ENCODE results near the gene ECHS1. TPM values are rescaled to one million over a fixed set of nuclear protein-coding genes. Genes with fewer than 3 reads are reported as not detected.
A peak's percentile ranks its signal among the peaks of the same experiment; 100 is the strongest.

Gene ECHS1
- total and polyA plus RNA-seq, 8 donors = 5.3 to 103 (median 69.2) TPM

- Histone ChIP-seq H3K27ac (no peak overlapping the region), H3K27me3 (peaks cover 0 to 28% (median 0%) of the 10 kb centered on the region in 3 donors), H3K4me3 (peak overlapping the region; percentile 56 to 77 (median 64)), H3K9me3 (no peaks in the 10 kb centered on the region), H3K4me1 (peaks cover 23 to 46% (median 34%) of the 10 kb centered on the region in 4 donors), H3K36me3 (peaks cover 0 to 4% (median 3%) of the 10 kb centered on the region in 4 donors)
- TF ChIP-seq POLR2A (IDR thresholded peaks at IDR 0.05) = no peak
- no peak for TF ChIP-seq POLR2AphosphoS5 (IDR thresholded peaks at IDR 0.05)
- TF ChIP-seq EP300 (IDR thresholded peaks at IDR 0.05) = no peak
- TF ChIP-seq CTCF (IDR thresholded peaks at IDR 0.05) = no peak
- no peak for DNase-seq
- 47 to 57% (median 56%) methylated on average over 18 to 27 of the region's 27 CpGs for WGBS, 5 donors
- intact Hi-C loops (cut with DNase I; ENCODE audit: low total_unique reads) = no loop called here
Observed at GRCh38 chr10:133356549-133357284, 16.4 kb downstream of the ECHS1 start.

GRCh38 chr10:133355991-133356390 is 17.2 kb downstream of the ECHS1 start:
- no peaks in the 10 kb centered on the region for H3K9me3 ChIP-seq
- no peak overlapping the region for H3K4me3 ChIP-seq
- no peak for DNase-seq
- intact Hi-C loops (cut with DNase I; ENCODE audit: low total_unique reads) = no loop called here
- WGBS, 5 donors = 93 to 100% (median 96%) methylated on average over 1 to 3 of the region's 3 CpGs
- no peaks in the 10 kb centered on the region for H3K36me3 ChIP-seq
- TF ChIP-seq POLR2AphosphoS5 (IDR thresholded peaks at IDR 0.05) (no peak), POLR2A (IDR thresholded peaks at IDR 0.05) (no peak), EP300 (IDR thresholded peaks at IDR 0.05) (no peak), CTCF (IDR thresholded peaks at IDR 0.05) (no peak)
- peaks cover 23 to 46% (median 34%) of the 10 kb centered on the region in 4 donors for H3K4me1 ChIP-seq
- peaks cover 0 to 36% (median 0%) of the 10 kb centered on the region in 3 donors for H3K27me3 ChIP-seq
- H3K27ac ChIP-seq = no peak overlapping the region

- H3K4me1 ChIP-seq = peaks cover 21 to 39% (median 31%) of the 10 kb centered on the region in 4 donors
- no peak overlapping the region for H3K4me3 ChIP-seq
- TF ChIP-seq EP300 (IDR thresholded peaks at IDR 0.05) (no peak), CTCF (IDR thresholded peaks at IDR 0.05) (no peak), POLR2A (IDR thresholded peaks at IDR 0.05) (no peak), POLR2AphosphoS5 (IDR thresholded peaks at IDR 0.05) (no peak)
- no peaks in the 10 kb centered on the region for H3K9me3 ChIP-seq
- 92 to 100% (median 95%) methylated on average over 2 to 6 of the region's 6 CpGs for WGBS, 5 donors
- no peaks in the 10 kb centered on the region for H3K36me3 ChIP-seq
- H3K27me3 ChIP-seq = peaks cover 0 to 43% (median 0%) of the 10 kb centered on the region in 3 donors
- intact Hi-C loops (cut with DNase I; ENCODE audit: low total_unique reads) = no loop called here
- DNase-seq = no peak
- H3K27ac ChIP-seq = no peak overlapping the region
Observed at GRCh38 chr10:133355266-133355665, 17.9 kb downstream of the ECHS1 start.

GRCh38 chr10:133354672-133355240 is 18.4 kb downstream of the ECHS1 start:
- no peak for DNase-seq
- H3K36me3 ChIP-seq = no peaks in the 10 kb centered on the region
- no peak overlapping the region for H3K4me3 ChIP-seq
- H3K27me3 ChIP-seq = peaks cover 0 to 48% (median 1%) of the 10 kb centered on the region in 3 donors
- H3K4me1 ChIP-seq = peaks cover 15 to 34% (median 26%) of the 10 kb centered on the region in 4 donors
- H3K9me3 ChIP-seq = no peaks in the 10 kb centered on the region
- H3K27ac ChIP-seq = no peak overlapping the region
- 86 to 99% (median 92%) methylated on average over 6 to 14 of the region's 14 CpGs for WGBS, 5 donors
- intact Hi-C loops (cut with DNase I; ENCODE audit: low total_unique reads) = no loop called here
- no peak for TF ChIP-seq POLR2AphosphoS5 (IDR thresholded peaks at IDR 0.05)
- TF ChIP-seq CTCF (IDR thresholded peaks at IDR 0.05) = no peak
- no peak for TF ChIP-seq EP300 (IDR thresholded peaks at IDR 0.05)
- no peak for TF ChIP-seq POLR2A (IDR thresholded peaks at IDR 0.05)

All from stomach (tissue), 9 donors.